Endothelial cell (in vitro differentiated cells): Measurements from ENCODE around the gene PLCL2. TPM values are rescaled to one million over a fixed set of nuclear protein-coding genes. Genes with fewer than 3 reads are reported as not detected.
A peak's percentile ranks its signal among the peaks of the same experiment; 100 is the strongest.

ENCODE experiments used
- DNase-seq: peaks from one replicate; pipeline ENCODE4 v3.0.0; 2021; ENCODE audit warnings: low spot score
- H3K27ac Mint-ChIP-seq: one replicate; pipeline ENCODE4 v1.8.0; 2021; ENCODE audit warnings: mixed read lengths, inconsistent platforms; ENCODE audit not compliant: unreplicated experiment
- H3K27me3 Mint-ChIP-seq: one replicate; pipeline ENCODE4 v1.8.0; 2021; ENCODE audit warnings: mild to moderate bottlenecking, moderate library complexity, mixed read lengths, inconsistent platforms; ENCODE audit not compliant: unreplicated experiment
- H3K36me3 Mint-ChIP-seq: one replicate; pipeline ENCODE4 v1.8.0; 2021; ENCODE audit warnings: mild to moderate bottlenecking, low read depth, mixed read lengths, inconsistent platforms; ENCODE audit not compliant: unreplicated experiment
- H3K4me1 Mint-ChIP-seq: one replicate; pipeline ENCODE4 v1.8.0; 2021; ENCODE audit warnings: mild to moderate bottlenecking, mixed read lengths, inconsistent platforms; ENCODE audit not compliant: unreplicated experiment
- H3K4me3 Mint-ChIP-seq: one replicate; pipeline ENCODE4 v1.8.0; 2021; ENCODE audit warnings: mild to moderate bottlenecking, mixed read lengths, inconsistent platforms; ENCODE audit not compliant: unreplicated experiment
- H3K9me3 Mint-ChIP-seq: one replicate; pipeline ENCODE4 v1.8.0; 2021; ENCODE audit warnings: mixed read lengths, inconsistent platforms; ENCODE audit not compliant: unreplicated experiment
- total RNA-seq: library from RNA; stranded (reverse); fragmentation: NEBNext Ultra II Directional; extraction: Animal tissue kit (Norgen Biotek cat#: 25700); gene quantifications from one replicate; pipeline ENCODE4 v1.2.1, GENCODE V29; 2021; ENCODE audit not compliant: unreplicated experiment
- TF ChIP-seq, protein P1 (sequence below): fragments of 200-600 bp; sonication (generic); IDR thresholded peaks from one replicate; pipeline ENCODE4 v1.5.0; 2021; ENCODE audit warnings: antibody characterized with exemption; ENCODE audit not compliant: unreplicated experiment

PLCL2 gene
- total RNA-seq, 1 donor from 2014 or later, result 18.8 TPM

DNA sequence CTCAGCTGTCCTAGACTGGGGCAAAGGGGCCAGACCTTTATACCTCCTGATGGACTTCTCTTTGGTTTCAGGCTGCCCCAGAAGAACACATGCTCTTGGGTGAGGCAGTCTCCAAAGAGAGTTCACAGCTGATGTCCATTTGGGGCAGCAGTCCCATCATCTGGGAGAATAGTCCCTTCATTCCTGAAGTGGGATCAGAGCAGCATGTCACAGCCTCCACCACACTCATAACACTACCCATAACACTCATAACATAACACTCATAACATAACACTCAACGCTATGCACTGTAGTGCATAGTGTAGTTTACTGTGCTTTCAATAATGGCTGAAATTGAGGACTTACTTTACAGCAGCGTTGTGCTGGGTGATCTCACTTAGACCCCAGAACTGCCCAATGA lies 36.7 kb upstream of the PLCL2 start:
- Mint-ChIP-seq H3K27ac (no peak overlapping the region), H3K4me1 (peaks cover 12% of the 10 kb centered on the region), H3K4me3 (no peak overlapping the region), H3K36me3 (no peaks in the 10 kb centered on the region), H3K9me3 (peaks cover 6% of the 10 kb centered on the region), H3K27me3 (peaks cover 3% of the 10 kb centered on the region)
- TF ChIP-seq, protein P1, sequence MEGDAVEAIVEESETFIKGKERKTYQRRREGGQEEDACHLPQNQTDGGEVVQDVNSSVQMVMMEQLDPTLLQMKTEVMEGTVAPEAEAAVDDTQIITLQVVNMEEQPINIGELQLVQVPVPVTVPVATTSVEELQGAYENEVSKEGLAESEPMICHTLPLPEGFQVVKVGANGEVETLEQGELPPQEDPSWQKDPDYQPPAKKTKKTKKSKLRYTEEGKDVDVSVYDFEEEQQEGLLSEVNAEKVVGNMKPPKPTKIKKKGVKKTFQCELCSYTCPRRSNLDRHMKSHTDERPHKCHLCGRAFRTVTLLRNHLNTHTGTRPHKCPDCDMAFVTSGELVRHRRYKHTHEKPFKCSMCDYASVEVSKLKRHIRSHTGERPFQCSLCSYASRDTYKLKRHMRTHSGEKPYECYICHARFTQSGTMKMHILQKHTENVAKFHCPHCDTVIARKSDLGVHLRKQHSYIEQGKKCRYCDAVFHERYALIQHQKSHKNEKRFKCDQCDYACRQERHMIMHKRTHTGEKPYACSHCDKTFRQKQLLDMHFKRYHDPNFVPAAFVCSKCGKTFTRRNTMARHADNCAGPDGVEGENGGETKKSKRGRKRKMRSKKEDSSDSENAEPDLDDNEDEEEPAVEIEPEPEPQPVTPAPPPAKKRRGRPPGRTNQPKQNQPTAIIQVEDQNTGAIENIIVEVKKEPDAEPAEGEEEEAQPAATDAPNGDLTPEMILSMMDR, result no peak
- DNase-seq, result no peak

DNA sequence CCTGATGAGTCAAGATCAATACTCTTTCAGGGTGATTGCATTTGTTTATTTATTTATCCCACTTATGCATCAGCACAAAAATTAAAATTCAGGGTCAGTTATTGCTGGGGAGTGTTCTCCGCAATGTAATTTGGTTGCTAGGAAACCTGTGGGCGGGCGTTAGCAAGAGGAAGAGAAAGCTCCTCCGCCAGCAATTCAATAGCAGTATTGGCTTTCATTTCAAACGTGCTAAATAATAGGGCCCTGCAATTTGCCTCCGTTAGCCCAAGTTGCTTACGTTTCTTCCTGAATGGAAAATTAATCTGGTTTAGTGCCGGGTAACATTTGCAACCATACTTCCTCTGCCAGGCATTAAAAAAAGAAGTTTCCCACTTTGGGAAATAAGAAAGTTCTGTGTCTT lies 35.5 kb upstream of the PLCL2 start:
- peak overlapping the region; percentile 44 for H3K27ac Mint-ChIP-seq
- H3K36me3 Mint-ChIP-seq, result no peaks in the 10 kb centered on the region
- no peak overlapping the region for H3K4me3 Mint-ChIP-seq
- DNase-seq, result peak; percentile 28
- H3K4me1 Mint-ChIP-seq, result peaks cover 12% of the 10 kb centered on the region
- TF ChIP-seq, protein P1, result no peak
- H3K9me3 Mint-ChIP-seq, result peaks cover 6% of the 10 kb centered on the region
- H3K27me3 Mint-ChIP-seq, result peaks cover 3% of the 10 kb centered on the region

DNA sequence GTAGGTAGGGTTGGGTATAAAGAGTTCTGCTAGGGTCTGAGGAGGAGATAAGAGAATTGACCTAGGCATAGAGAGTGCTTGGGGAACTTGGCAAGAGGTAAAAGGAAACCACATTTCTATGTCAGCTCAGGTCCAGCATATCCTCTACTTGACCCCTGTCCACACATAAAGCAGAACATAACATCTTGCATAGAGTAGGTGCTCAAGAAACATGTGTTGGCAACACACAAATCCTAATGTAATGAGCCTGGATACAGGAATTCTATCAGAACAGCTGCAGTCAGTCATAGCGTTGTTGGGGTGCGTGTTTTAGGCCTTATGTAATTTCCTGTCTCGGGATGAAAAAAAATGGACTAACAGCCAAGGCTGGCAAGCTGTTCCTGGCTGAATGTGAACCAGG lies 35.0 kb upstream of the PLCL2 start:
- Mint-ChIP-seq H3K4me3 (no peak overlapping the region), H3K27ac (peak overlapping the region; percentile 44), H3K27me3 (peaks cover 3% of the 10 kb centered on the region), H3K36me3 (no peaks in the 10 kb centered on the region), H3K9me3 (peaks cover 6% of the 10 kb centered on the region), H3K4me1 (peaks cover 12% of the 10 kb centered on the region)
- TF ChIP-seq, protein P1, result no peak
- no peak for DNase-seq

DNA sequence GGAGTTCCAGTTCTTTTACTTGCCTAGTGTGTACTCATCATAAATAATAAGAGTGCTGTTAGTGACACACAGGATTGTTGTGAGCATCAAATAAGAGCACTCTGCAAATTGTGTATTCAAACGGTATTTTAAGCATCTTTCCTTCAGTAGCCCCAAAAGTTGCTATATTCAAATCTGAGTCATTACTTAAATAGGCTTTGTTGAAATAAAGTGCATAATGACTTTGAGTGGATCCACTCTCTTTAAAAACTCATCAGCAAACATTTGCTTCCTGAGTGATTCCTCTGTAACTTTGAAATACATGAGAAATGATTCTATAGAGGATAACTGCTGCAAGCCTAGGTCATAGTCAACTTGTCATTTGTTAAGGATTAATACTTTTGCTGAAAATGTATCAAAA lies 29.3 kb upstream of the PLCL2 start:
- Mint-ChIP-seq H3K4me3 (no peak overlapping the region), H3K27ac (no peak overlapping the region), H3K9me3 (peaks cover 5% of the 10 kb centered on the region), H3K36me3 (no peaks in the 10 kb centered on the region), H3K27me3 (no peaks in the 10 kb centered on the region), H3K4me1 (no peaks in the 10 kb centered on the region)
- TF ChIP-seq, protein P1, result no peak
- DNase-seq, result no peak

DNA sequence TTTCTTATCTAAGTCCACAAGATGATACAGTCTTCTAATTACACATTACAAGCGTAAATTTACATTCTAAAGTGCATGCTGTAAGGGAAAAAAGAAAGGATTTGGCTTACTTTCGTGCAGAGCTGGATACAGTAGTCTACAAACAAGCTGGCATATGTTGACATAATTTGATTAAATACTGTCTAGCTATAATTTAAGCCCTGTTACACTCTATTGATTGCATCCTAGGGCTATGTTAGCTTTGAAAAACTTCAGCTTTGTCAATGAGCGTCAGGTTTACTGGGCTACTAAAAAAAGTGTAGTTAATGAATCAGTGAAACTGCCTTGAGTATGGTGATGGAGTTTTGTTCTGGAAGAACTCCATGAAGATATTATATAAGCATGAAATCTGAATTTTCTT lies 24.5 kb upstream of the PLCL2 start:
- H3K27ac Mint-ChIP-seq, result no peak overlapping the region
- DNase-seq, result no peak
- H3K4me1 Mint-ChIP-seq, result no peaks in the 10 kb centered on the region
- no peak overlapping the region for H3K4me3 Mint-ChIP-seq
- H3K9me3 Mint-ChIP-seq, result no peaks in the 10 kb centered on the region
- no peaks in the 10 kb centered on the region for H3K36me3 Mint-ChIP-seq
- TF ChIP-seq, protein P1, result no peak
- no peaks in the 10 kb centered on the region for H3K27me3 Mint-ChIP-seq
